GM18499 (cell line): ENCODE data around the gene PPP6R2.

Source experiments
- ATAC-seq: cut with Tn5 transposase; IDR thresholded peaks from one replicate; pipeline ENCODE4 v1.9.1; 2021; ENCODE audit warnings: moderate number of reproducible peaks; ENCODE audit not compliant: insufficient read depth, unreplicated experiment

PPP6R2 gene

GRCh38 chr22:50304528-50305392 is 38.4 kb upstream of the PPP6R2 start:
- no peak for ATAC-seq

- ATAC-seq = no peak
These were observed 37.7 kb upstream of the PPP6R2 start for GRCh38 chr22:50305393-50305922.

DNA sequence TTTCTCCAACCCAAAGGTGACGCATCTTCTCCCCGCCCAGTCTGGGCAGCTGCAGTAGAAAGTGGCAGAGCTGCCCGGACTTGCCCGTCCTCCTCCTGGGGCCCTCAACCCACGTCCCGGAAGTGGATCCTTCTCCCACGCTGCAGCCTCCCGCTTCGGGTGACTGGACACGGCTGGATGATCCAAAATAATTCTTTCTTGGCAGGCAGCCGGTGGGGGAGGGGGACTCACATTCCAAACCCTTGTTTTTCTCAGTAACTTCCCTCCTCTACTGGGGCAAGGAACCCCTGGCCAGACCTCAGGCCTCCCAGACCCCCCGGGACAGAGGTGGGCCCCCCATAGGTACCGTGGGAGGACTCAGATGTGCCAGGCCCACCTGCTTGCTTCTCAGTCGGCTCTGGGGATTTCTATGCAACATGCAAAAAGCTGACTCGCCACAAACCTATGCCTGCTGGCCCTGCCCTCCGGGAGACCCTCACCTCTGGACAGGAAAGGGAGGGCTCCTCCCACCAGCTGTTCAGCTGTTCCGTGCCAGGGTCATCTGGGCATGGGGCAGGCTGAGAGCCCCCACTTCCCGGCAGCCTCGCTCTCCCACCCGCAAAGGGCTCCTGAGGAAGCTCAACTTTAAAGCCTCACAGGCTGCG is 37.1 kb upstream of the PPP6R2 start:
- no peak for ATAC-seq

- ATAC-seq = no peak
These were observed 36.1 kb upstream of the PPP6R2 start, which contains the start of gene PLXNB2 for GRCh38 chr22:50306753-50307749. PLXNB2 (minus strand) TSS chr22:50307646; CDS start chr22:50290584, 17,062 bp downstream.

DNA sequence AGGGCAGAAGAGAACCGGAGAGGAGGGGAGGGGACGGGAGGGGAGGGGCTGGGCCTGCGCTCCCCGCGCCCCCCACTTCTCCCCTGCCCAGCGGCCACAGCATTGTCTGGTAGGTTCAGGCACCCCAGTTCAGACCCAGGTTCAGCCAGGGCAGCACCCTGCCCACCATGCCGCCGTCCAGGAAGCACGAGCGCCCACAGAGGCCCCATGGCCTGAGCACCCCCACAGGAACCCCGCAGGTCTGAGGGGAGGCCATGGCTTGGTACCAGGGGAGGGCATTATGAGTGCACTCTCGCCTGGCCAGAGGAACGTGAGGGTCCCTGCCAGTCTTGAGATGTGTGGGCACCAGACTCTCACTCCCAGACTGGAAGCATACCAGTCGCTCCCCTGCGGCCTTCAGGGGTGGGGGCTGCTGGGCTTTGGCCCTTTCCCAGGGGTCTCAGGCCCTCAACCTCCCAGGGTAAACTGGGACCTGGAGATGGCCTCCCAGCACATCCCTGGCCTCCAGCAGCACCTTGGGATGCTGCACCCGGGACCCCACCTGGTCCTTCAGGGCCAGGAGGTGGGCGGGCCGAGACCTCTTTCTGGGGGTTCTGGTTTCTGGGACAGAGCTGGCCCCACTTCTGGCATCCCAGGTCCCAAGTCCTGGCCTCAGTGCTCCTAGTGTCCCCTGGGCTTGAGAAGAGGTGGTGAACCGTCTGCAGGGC is 35.1 kb upstream of the PPP6R2 start:
- ATAC-seq = no peak

GRCh38 chr22:50308597-50308935 is 34.6 kb upstream of the PPP6R2 start:
- ATAC-seq = no peak

DNA sequence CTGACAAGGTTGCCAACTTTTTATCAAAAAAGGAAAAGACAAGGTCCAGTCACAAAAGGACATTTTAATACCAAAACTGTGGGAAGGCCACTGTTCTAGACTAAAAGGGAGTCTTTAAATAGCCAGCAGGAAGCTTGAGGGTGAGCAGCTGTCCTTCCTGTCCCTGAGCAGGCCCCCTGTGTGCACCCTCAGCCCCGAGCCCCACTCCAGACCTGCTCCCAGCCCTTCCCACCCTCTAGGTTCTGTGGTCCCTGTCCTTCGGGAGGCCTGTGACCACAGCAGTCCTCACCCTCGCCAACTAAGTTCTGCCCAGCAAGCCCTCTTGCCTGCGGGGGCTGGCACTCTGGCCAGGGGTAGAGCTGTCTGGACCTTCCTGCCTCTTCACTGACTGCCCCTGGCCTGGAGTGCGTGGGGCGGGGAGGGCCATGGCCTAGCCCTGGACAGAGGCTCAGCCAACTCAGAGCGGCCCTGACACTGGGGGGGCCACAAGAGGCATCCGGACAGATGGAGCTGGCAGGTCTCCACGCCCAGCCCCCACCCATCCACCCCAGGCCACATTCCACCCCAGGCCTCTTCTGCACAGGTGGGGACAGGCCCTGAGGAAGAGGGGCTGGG is 34.0 kb upstream of the PPP6R2 start:
- ATAC-seq = no peak

GRCh38 chr22:50309601-50309991 is 33.5 kb upstream of the PPP6R2 start:
- ATAC-seq = no peak

GRCh38 chr22:50310031-50310722 is 33.0 kb upstream of the PPP6R2 start:
- no peak for ATAC-seq

- no peak for ATAC-seq
These were observed 32.1 kb upstream of the PPP6R2 start for GRCh38 chr22:50310949-50311444.

- ATAC-seq = no peak
These were observed 31.3 kb upstream of the PPP6R2 start for GRCh38 chr22:50311606-50312351.

- ATAC-seq = no peak
These were observed 30.8 kb upstream of the PPP6R2 start for GRCh38 chr22:50312371-50312770.

- ATAC-seq = no peak
These were observed 30.1 kb upstream of the PPP6R2 start for GRCh38 chr22:50313021-50313420.

DNA sequence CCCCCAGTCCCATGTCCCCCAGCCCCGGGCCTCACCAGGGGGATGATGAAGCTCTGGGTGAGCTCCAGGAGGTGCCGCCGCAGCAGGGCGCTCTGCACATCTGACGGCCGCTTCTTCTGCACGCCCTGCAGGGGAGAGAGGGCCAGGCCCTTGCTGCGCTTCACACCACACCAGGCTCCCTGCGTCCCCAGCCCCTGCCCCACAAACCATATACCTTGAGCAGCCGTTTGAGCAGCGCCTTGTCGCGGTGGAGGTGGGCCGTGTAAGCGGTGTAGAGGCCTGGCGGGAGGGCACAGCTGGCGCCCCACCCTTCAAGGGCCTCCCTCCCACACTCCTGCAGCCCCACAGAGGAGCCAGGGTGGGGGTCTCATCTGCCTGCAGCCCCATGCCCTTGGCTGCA is 29.5 kb upstream of the PPP6R2 start:
- no peak for ATAC-seq

DNA sequence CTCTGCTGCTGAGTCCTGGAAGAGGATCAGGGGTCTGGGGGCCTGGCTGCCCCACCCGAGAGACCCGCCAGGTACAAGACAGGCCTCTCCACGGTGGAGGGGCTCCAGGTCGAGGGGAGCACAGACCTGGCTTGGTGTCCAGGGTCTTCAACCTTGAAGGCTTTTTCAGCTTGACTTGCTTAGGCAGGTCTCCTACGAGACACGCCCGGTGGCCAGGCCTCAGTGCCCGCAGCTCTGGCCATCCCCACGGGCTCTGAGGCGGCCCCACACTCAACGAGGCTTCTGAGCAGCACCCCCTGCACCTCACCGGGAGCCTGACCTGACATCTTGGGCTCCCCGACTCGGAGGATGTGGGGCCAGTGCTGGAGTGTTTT is 29.1 kb upstream of the PPP6R2 start:
- no peak for ATAC-seq

DNA sequence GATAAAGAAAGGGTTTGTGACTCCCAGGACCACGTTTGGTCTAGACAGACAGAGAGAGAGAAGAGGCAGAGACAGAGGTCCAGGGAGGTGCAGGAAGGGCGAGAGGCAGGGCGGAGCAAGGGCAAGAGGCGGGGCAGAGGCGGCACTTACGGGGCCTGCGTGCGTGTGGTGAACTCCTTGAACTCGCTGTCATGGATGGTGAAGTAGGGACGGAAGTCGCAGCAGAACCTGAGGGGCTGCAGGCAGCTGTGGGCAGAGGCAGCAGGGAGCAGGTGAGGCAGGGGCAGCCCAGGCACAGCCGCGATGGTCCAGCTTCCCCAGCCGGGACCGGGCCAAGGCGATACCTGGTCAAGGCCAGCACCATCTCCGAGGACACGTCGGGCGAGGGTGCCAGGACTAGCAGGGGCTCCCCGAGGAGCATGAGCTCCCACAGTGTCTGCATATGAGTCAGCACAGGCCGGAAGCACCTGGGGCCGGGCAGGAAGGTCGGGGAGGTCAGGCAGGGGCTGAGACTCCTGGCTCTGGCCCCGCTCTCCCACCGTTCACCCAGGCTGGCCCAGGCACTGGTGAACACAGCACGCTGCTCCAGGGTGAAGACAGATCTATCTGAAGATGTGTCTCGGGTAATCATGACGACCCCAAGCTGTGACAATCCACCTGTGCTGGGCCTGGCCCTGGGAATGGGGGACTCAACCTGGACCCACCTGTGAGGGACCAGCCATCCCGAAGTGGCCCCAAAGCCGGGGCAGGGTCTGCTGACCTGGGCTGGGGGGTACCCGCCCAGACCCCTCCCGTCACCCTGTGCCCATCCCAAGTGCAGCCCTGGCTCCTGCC is 28.5 kb upstream of the PPP6R2 start:
- no peak for ATAC-seq
